Measurements from ENCODE around the gene FAM50A.
A peak's percentile ranks its signal among the peaks of the same experiment; 100 is the strongest.

FAM50A gene

GRCh38 chrX:154440623-154441357 lies 3.2 kb upstream of the FAM50A start:
- no peak for DNase-seq

GRCh38 chrX:154441564-154441963 lies 2.4 kb upstream of the FAM50A start:
- DNase-seq = no peak

GRCh38 chrX:154441984-154442707 lies 1.8 kb upstream of the FAM50A start:
- no peak for DNase-seq

- no peak for DNase-seq
Observed at GRCh38 chrX:154443479-154443910, 446 bp upstream of the FAM50A start.

- DNase-seq = no peak
Observed at GRCh38 chrX:154444755-154445246, 860 bp downstream of the FAM50A start.

GRCh38 chrX:154445776-154446175 lies 1.8 kb downstream of the FAM50A start:
- no peak for DNase-seq

GRCh38 chrX:154446430-154446829 lies 2.5 kb downstream of the FAM50A start:
- DNase-seq = no peak

GRCh38 chrX:154448484-154448883 lies 4.5 kb downstream of the FAM50A start:
- DNase-seq = no peak

GRCh38 chrX:154449618-154450017 lies 5.7 kb downstream of the FAM50A start:
- no peak for DNase-seq

- DNase-seq = no peak
Observed at GRCh38 chrX:154450312-154450711, 6.4 kb downstream of the FAM50A start.

- DNase-seq = no peak
Observed at GRCh38 chrX:154452823-154453222, 8.9 kb downstream of the FAM50A start.

GRCh38 chrX:154457491-154458115 lies 13.7 kb downstream of the FAM50A start:
- DNase-seq = peak; percentile 59

GRCh38 chrX:154458116-154458953 lies 14.4 kb downstream of the FAM50A start, which contains the start of gene PLXNA3:
Gene PLXNA3 (plus strand): TSS chrX:154458281. CDS start chrX:154460184, 1,903 bp downstream.
- DNase-seq = peak; percentile 57

- peak; percentile 34 for DNase-seq
Observed at GRCh38 chrX:154458954-154459778, 15.2 kb downstream of the FAM50A start.

GRCh38 chrX:154459832-154460231 lies 15.9 kb downstream of the FAM50A start:
- DNase-seq = no peak

- no peak for DNase-seq
Observed at GRCh38 chrX:154460326-154460725, 16.4 kb downstream of the FAM50A start.

GRCh38 chrX:154462396-154462795 lies 18.5 kb downstream of the FAM50A start:
- DNase-seq = no peak

- DNase-seq = no peak
Observed at GRCh38 chrX:154463611-154464220, 19.8 kb downstream of the FAM50A start.

GRCh38 chrX:154464806-154465365 lies 20.9 kb downstream of the FAM50A start:
- DNase-seq = no peak

- no peak for DNase-seq
Observed at GRCh38 chrX:154465601-154466000, 21.7 kb downstream of the FAM50A start.

- no peak for DNase-seq
Observed at GRCh38 chrX:154466036-154466435, 22.1 kb downstream of the FAM50A start.
